Mononuclear cell (primary cell): Measurements from ENCODE around the gene ZNF512. TPM values are rescaled to one million over a fixed set of nuclear protein-coding genes. Genes with fewer than 3 reads are reported as not detected.

ENCODE experiments used
- H3K27me3 ChIP-seq: 2 replicates; pipeline ENCODE4 v1.6.0; 2011; ENCODE audit warnings: low read length, control low read depth; ENCODE audit not compliant: insufficient read depth
- H3K4me1 ChIP-seq: 2 replicates; pipeline ENCODE4 v1.5.1; 2011; ENCODE audit warnings: mild to moderate bottlenecking, low read length, control low read depth; ENCODE audit not compliant: insufficient read depth
- H3K4me3 ChIP-seq: 2 replicates; pipeline ENCODE4 v1.5.1; 2011; ENCODE audit warnings: mild to moderate bottlenecking, low read length, moderate library complexity
- H3K9me3 ChIP-seq: 2 replicates; pipeline ENCODE4 v1.5.1; 2011; ENCODE audit warnings: low read depth, mild to moderate bottlenecking, control low read depth, low read length
- total RNA-seq: library from RNA; depleted of rRNA; stranded (reverse); fragments of >200 nt; gene quantifications from one replicate; pipeline ENCODE4 v1.2.3, GENCODE V29; 2012

ZNF512 gene
- total RNA-seq, 1 donor: 12.8 TPM

DNA sequence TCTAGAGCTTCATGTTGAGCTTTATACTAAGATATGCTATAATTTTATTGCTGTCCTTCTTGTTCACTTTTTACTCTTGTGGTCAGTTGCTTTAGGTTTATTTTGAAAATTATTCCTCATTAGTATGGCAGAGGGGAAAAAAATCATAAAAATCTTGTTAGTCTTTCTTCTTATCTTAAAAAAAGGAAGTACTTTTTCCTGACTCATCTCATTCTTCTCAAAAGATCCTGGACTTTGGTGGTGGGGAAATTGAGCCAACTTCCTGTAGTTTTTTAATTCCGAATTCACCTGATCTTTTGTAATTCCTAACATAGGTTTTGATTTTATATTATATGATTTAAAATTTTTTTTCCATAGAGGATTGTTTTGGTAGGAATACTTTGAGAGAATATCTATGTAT is 84.6 kb downstream of the ZNF512 start:
- H3K4me3 ChIP-seq: no peak overlapping the region
- peaks cover 31% of the 10 kb centered on the region for H3K4me1 ChIP-seq
- no peaks in the 10 kb centered on the region for H3K9me3 ChIP-seq
- no peaks in the 10 kb centered on the region for H3K27me3 ChIP-seq

DNA sequence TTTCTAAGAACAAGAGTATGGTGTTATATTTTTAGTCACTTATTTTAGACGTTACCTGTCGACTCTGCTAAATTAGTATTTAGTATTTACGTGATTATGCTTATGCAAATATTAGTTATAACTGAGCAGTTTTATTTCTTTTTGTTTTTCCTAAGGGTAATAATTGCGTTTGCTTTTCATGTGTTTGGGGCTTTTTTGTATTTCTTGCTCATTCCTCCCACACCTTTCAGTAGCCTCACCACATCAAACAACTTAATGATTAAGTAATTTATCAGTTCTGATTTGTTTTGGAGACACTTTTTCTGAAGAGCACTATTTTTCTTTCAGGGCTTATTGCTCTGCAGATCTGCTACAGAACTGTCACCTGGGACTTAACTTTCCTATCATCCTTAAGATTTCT is 88.4 kb downstream of the ZNF512 start:
- Histone ChIP-seq H3K9me3 (no peaks in the 10 kb centered on the region), H3K4me1 (peaks cover 10% of the 10 kb centered on the region), H3K27me3 (no peaks in the 10 kb centered on the region), H3K4me3 (no peak overlapping the region)

Other genes with a start within 250 kb of the ZNF512 start
- gene GTF3C2, start 226.3 kb upstream of the ZNF512 start, total RNA-seq: 45.0 TPM
- 8.8 TPM for gene EIF2B4, start 212.7 kb upstream of the ZNF512 start, total RNA-seq
- gene SNX17, start 212.4 kb upstream of the ZNF512 start, total RNA-seq: 54.8 TPM
- gene ZNF513, start 202.3 kb upstream of the ZNF512 start, total RNA-seq: 11.5 TPM
- gene PPM1G, start 173.5 kb upstream of the ZNF512 start, total RNA-seq: 31.6 TPM
- 126 TPM for gene NRBP1, start 154.4 kb upstream of the ZNF512 start, total RNA-seq
- 0.52 TPM for gene KRTCAP3, start 140.7 kb upstream of the ZNF512 start, total RNA-seq
- gene IFT172, start 93.3 kb upstream of the ZNF512 start, total RNA-seq: 5.9 TPM
- gene FNDC4, start 87.8 kb upstream of the ZNF512 start, total RNA-seq: 0.10 TPM
- gene GCKR, start 86.2 kb upstream of the ZNF512 start, total RNA-seq: not detected
- gene CCDC121, start 46.0 kb downstream of the ZNF512 start, total RNA-seq: 0.84 TPM
- gene GPN1, start 46.0 kb downstream of the ZNF512 start, total RNA-seq: 25.8 TPM
- gene SUPT7L, start 80.6 kb downstream of the ZNF512 start, total RNA-seq: 75.5 TPM
- 23.3 TPM for gene SLC4A1AP, start 80.8 kb downstream of the ZNF512 start, total RNA-seq
- 75.2 TPM for gene MRPL33, start 188.7 kb downstream of the ZNF512 start, total RNA-seq